GM19463 (cell line): ENCODE measurements around the gene HSPB2.
A peak's percentile ranks its signal among the peaks of the same experiment; 100 is the strongest.

Experiments used
- ATAC-seq: cut with Tn5 transposase; IDR thresholded peaks from one replicate; pipeline ENCODE4 v1.9.1; 2021; ENCODE audit warnings: mild to moderate bottlenecking, moderate library complexity; ENCODE audit not compliant: unreplicated experiment

HSPB2 gene

GRCh38 chr11:111937461-111937769, 24.9 kb downstream of the HSPB2 start:
- no peak for ATAC-seq

- ATAC-seq: no peak
Observed at GRCh38 chr11:111937844-111938243, 25.3 kb downstream of the HSPB2 start.

- ATAC-seq: peak; percentile 88
Observed at GRCh38 chr11:111938687-111939160, 26.2 kb downstream of the HSPB2 start.

- ATAC-seq: no peak
Observed at GRCh38 chr11:111939836-111940604, 27.5 kb downstream of the HSPB2 start.

- no peak for ATAC-seq
Observed at GRCh38 chr11:111941963-111942362, 29.4 kb downstream of the HSPB2 start.

GRCh38 chr11:111942829-111943228, 30.3 kb downstream of the HSPB2 start:
- no peak for ATAC-seq

- ATAC-seq: no peak
Observed at GRCh38 chr11:111944139-111944538, 31.6 kb downstream of the HSPB2 start.

GRCh38 chr11:111944651-111945051, 32.1 kb downstream of the HSPB2 start:
- ATAC-seq: no peak

- no peak for ATAC-seq
Observed at GRCh38 chr11:111945198-111945597, 32.7 kb downstream of the HSPB2 start.

- no peak for ATAC-seq
Observed at GRCh38 chr11:111946499-111946898, 34.0 kb downstream of the HSPB2 start.

GRCh38 chr11:111947143-111947542, 34.6 kb downstream of the HSPB2 start:
- ATAC-seq: no peak

GRCh38 chr11:111949519-111950426, 37.2 kb downstream of the HSPB2 start:
- ATAC-seq: no peak

GRCh38 chr11:111951565-111951964, 39.0 kb downstream of the HSPB2 start:
- no peak for ATAC-seq

GRCh38 chr11:111954154-111954553, 41.6 kb downstream of the HSPB2 start:
- ATAC-seq: no peak

GRCh38 chr11:111957663-111958444, 45.3 kb downstream of the HSPB2 start:
- no peak for ATAC-seq

GRCh38 chr11:111960916-111961315, 48.4 kb downstream of the HSPB2 start:
- ATAC-seq: no peak

- ATAC-seq: no peak
Observed at GRCh38 chr11:111961389-111962300, 49.1 kb downstream of the HSPB2 start.
